ENCODE data around the gene AQP6.

- TF ChIP-seq RAD21 (IDR thresholded peaks at IDR 0.05; ENCODE audit: low read depth) (no peak), EP300 (IDR thresholded peaks at IDR 0.05; ENCODE audit: borderline replicate concordance) (no peak)
- TF ChIP-seq, protein P1, sequence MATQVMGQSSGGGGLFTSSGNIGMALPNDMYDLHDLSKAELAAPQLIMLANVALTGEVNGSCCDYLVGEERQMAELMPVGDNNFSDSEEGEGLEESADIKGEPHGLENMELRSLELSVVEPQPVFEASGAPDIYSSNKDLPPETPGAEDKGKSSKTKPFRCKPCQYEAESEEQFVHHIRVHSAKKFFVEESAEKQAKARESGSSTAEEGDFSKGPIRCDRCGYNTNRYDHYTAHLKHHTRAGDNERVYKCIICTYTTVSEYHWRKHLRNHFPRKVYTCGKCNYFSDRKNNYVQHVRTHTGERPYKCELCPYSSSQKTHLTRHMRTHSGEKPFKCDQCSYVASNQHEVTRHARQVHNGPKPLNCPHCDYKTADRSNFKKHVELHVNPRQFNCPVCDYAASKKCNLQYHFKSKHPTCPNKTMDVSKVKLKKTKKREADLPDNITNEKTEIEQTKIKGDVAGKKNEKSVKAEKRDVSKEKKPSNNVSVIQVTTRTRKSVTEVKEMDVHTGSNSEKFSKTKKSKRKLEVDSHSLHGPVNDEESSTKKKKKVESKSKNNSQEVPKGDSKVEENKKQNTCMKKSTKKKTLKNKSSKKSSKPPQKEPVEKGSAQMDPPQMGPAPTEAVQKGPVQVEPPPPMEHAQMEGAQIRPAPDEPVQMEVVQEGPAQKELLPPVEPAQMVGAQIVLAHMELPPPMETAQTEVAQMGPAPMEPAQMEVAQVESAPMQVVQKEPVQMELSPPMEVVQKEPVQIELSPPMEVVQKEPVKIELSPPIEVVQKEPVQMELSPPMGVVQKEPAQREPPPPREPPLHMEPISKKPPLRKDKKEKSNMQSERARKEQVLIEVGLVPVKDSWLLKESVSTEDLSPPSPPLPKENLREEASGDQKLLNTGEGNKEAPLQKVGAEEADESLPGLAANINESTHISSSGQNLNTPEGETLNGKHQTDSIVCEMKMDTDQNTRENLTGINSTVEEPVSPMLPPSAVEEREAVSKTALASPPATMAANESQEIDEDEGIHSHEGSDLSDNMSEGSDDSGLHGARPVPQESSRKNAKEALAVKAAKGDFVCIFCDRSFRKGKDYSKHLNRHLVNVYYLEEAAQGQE (IDR thresholded peaks at IDR 0.05; ENCODE audit: low read depth) = no peak
These were observed 33.5 kb downstream of the AQP6 start for GRCh38 chr12:50006280-50006679.
